ENCODE results near the gene DCDC2.

GRCh38 chr6:24394780-24395437 lies 37.0 kb upstream of the DCDC2 start:
- no peak for TF ChIP-seq POLR2A (IDR thresholded peaks at IDR 0.05)
- TF ChIP-seq POLR2AphosphoS5 (IDR thresholded peaks at IDR 0.05), result no peak
- TF ChIP-seq CTCF (IDR thresholded peaks at IDR 0.05), result no peak

Measured in breast epithelium (tissue), 3 donors.